GM21786 (cell line): ENCODE measurements around the gene HORMAD2.

Source experiments
- ATAC-seq: cut with Tn5 transposase; IDR thresholded peaks from one replicate; pipeline ENCODE4 v1.9.1; 2021; ENCODE audit not compliant: unreplicated experiment

Gene HORMAD2

GRCh38 chr22:30159561-30160353 lies 79.5 kb downstream of the HORMAD2 start:
- ATAC-seq = no peak

GRCh38 chr22:30161051-30161469 lies 80.8 kb downstream of the HORMAD2 start:
- no peak for ATAC-seq

- ATAC-seq = no peak
These were observed 87.0 kb downstream of the HORMAD2 start for GRCh38 chr22:30167296-30167695.

- ATAC-seq = no peak
These were observed 87.5 kb downstream of the HORMAD2 start for GRCh38 chr22:30167734-30168133.

GRCh38 chr22:30169002-30169401 lies 88.7 kb downstream of the HORMAD2 start:
- ATAC-seq = no peak

- ATAC-seq = no peak
These were observed 89.9 kb downstream of the HORMAD2 start for GRCh38 chr22:30170129-30170528.

GRCh38 chr22:30171008-30171407 lies 90.7 kb downstream of the HORMAD2 start:
- no peak for ATAC-seq

- ATAC-seq = no peak
These were observed 95.5 kb downstream of the HORMAD2 start for GRCh38 chr22:30175690-30176288.

GRCh38 chr22:30176431-30176830 lies 96.2 kb downstream of the HORMAD2 start:
- ATAC-seq = no peak

- no peak for ATAC-seq
These were observed 98.2 kb downstream of the HORMAD2 start for GRCh38 chr22:30178181-30179126.

GRCh38 chr22:30180616-30181015 lies 100.4 kb downstream of the HORMAD2 start:
- no peak for ATAC-seq

- no peak for ATAC-seq
These were observed 101.4 kb downstream of the HORMAD2 start for GRCh38 chr22:30181459-30182349.

- ATAC-seq = no peak
These were observed 102.1 kb downstream of the HORMAD2 start for GRCh38 chr22:30182350-30182745.

- ATAC-seq = no peak
These were observed 102.6 kb downstream of the HORMAD2 start for GRCh38 chr22:30182815-30183214.

GRCh38 chr22:30183271-30183670 lies 103.0 kb downstream of the HORMAD2 start:
- no peak for ATAC-seq

GRCh38 chr22:30183861-30184278 lies 103.6 kb downstream of the HORMAD2 start:
- no peak for ATAC-seq

- ATAC-seq = no peak
These were observed 104.9 kb downstream of the HORMAD2 start for GRCh38 chr22:30185129-30185528.

GRCh38 chr22:30185549-30185948 lies 105.3 kb downstream of the HORMAD2 start:
- no peak for ATAC-seq

GRCh38 chr22:30186041-30186440 lies 105.8 kb downstream of the HORMAD2 start:
- no peak for ATAC-seq

GRCh38 chr22:30186510-30186909 lies 106.2 kb downstream of the HORMAD2 start:
- ATAC-seq = no peak
